Lung (tissue), 12 donors: ENCODE measurements around the gene MUC4. TPM values are rescaled to one million over a fixed set of nuclear protein-coding genes. Genes with fewer than 3 reads are reported as not detected.
"Not testable (repeated sequence)": the region's sequence is repeated elsewhere in the genome, so short reads cannot be mapped to it uniquely, and the experiment has no call there.

ENCODE experiments used
- ATAC-seq: fragments of 200-7000 bp; cut with Tn5 transposase; one replicate; pipeline ENCODE4 v1.9.1; 2020; ENCODE audit warnings: moderate number of reproducible peaks; ENCODE audit not compliant: insufficient read depth, low FRiP score
- DNase-seq, 3 donors: peaks; one replicate each; pipeline ENCODE4 v3.0.0-alpha.2; 2013 to 2017
- H3K27ac ChIP-seq, 2 donors: one replicate each; pipeline ENCODE4 v1.5.1; 2013; ENCODE audit warnings: mild to moderate bottlenecking in 2 of 2, moderate library complexity in 2 of 2, control low read depth in 1 of 2, inconsistent platforms in 1 of 2, low read depth in 1 of 2, low read length in 1 of 2
- H3K27me3 ChIP-seq, 3 donors: one replicate each; pipeline ENCODE4 v1.5.1; 2013; ENCODE audit warnings: low read length in 2 of 3; ENCODE audit not compliant: control insufficient read depth in 3 of 3, insufficient read depth in 3 of 3
- H3K36me3 ChIP-seq, 4 donors: one replicate each; pipeline ENCODE4 v1.5.1; 2013; ENCODE audit warnings: low read length in 4 of 4, mild to moderate bottlenecking in 1 of 4, moderate library complexity in 1 of 4; ENCODE audit not compliant: control insufficient read depth in 4 of 4, insufficient read depth in 4 of 4
- H3K4me1 ChIP-seq, 5 donors: one replicate each; pipeline ENCODE4 v1.5.1; 2013; ENCODE audit warnings: low read length in 5 of 5, mild to moderate bottlenecking in 2 of 5, moderate library complexity in 1 of 5; ENCODE audit not compliant: control insufficient read depth in 5 of 5, insufficient read depth in 5 of 5
- H3K4me3 ChIP-seq: one replicate; pipeline ENCODE4 v1.5.1; 2013; ENCODE audit warnings: mild to moderate bottlenecking, control low read depth, moderate library complexity
- H3K9ac ChIP-seq, 2 donors: one replicate each; pipeline ENCODE4 v1.5.1; 2013; ENCODE audit warnings: low read length in 2 of 2, control low read depth in 1 of 2; ENCODE audit not compliant: insufficient read depth in 1 of 2
- H3K9me3 ChIP-seq, 4 donors: one replicate each; pipeline ENCODE4 v1.5.1; 2013; ENCODE audit warnings: low read length in 3 of 4, mild to moderate bottlenecking in 1 of 4, moderate library complexity in 1 of 4; ENCODE audit not compliant: control insufficient read depth in 4 of 4, insufficient read depth in 3 of 4
- WGBS, 2 donors: extraction: QIAGEN DNeasy Blood & Tissue Kit; methylation state at CpG; one replicate each; pipeline ENCODE4 v1.1.7; 2013; 5-methylcytosine and 5-hydroxymethylcytosine counted together
- polyA plus RNA-seq, 2 donors: library from polyadenylated mRNA; stranded (reverse); fragments of 200-250 nt; gene quantifications; one replicate each; pipeline ENCODE4 v1.2.1, GENCODE V29; 2013
- total RNA-seq, 2 donors: library from RNA; depleted of rRNA in 1 of 2; stranded (reverse); fragments of >200 nt in 1 of 2; gene quantifications; one replicate each; pipeline ENCODE4 v1.2.1, GENCODE V29; 2014 to 2021
- TF ChIP-seq, protein P1 (sequence below): IDR thresholded peaks from 2 replicates; pipeline ENCODE4 v1.5.1; 2012; ENCODE audit warnings: mild to moderate bottlenecking; ENCODE audit errors: control extremely low read depth, extremely low read depth
- donor health status: control.
- donor health status: control.
- donor health status: Bipolar disorder and iron deficiency.
- donor health status: healthy.
- donor health status: DM: yes; HTN: yes; CAD: no.

Gene MUC4
- total and polyA plus RNA-seq, 4 donors = 10.0 to 56.0 (median 21.9) TPM

DNA sequence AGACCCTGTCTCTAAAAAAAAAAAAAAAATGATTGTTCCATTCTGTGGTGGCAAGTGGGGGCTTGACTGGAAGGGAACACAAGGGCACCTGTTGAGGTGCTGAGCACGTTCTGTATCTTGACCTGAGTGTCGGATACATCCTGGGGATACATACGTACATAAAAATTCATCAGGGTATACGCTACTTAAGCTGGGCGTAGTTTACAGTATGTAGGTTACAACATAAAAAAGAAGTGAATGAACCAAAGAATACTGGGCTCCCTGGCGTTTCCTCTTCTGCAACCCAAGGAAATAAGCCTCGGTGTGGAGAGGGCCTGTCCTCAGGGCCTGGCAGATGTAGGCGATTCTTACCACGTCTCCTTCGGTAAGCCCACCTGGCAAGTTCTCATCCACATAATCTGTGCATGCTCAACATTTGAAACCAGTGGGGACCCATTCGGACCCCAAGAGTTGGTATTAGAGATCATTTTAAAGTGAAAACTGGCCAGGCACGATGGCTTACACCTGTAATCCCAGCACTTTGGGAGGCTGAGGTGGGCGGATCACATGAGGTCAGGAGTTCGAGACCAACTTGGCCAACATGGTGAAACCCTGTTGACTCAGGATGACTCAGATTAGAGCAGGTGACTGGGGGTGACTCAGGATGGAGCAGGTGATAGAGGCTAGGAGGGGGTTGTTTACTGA lies 96.0 kb downstream of the MUC4 start:
- H3K4me1 ChIP-seq = no peaks in the 10 kb centered on the region
- DNase-seq (no peak), ATAC-seq (no peak)
- WGBS, 2 donors = 79 to 82% methylated on average over 14 of the region's 14 CpGs
- no peak overlapping the region for H3K9ac ChIP-seq
- no peaks in the 10 kb centered on the region for H3K9me3 ChIP-seq
- no peak overlapping the region for H3K4me3 ChIP-seq
- peaks cover 0 to 15% (median 5%) of the 10 kb centered on the region in 4 donors for H3K36me3 ChIP-seq
- H3K27ac ChIP-seq = no peak overlapping the region
- no peaks in the 10 kb centered on the region for H3K27me3 ChIP-seq
- TF ChIP-seq, protein P1, sequence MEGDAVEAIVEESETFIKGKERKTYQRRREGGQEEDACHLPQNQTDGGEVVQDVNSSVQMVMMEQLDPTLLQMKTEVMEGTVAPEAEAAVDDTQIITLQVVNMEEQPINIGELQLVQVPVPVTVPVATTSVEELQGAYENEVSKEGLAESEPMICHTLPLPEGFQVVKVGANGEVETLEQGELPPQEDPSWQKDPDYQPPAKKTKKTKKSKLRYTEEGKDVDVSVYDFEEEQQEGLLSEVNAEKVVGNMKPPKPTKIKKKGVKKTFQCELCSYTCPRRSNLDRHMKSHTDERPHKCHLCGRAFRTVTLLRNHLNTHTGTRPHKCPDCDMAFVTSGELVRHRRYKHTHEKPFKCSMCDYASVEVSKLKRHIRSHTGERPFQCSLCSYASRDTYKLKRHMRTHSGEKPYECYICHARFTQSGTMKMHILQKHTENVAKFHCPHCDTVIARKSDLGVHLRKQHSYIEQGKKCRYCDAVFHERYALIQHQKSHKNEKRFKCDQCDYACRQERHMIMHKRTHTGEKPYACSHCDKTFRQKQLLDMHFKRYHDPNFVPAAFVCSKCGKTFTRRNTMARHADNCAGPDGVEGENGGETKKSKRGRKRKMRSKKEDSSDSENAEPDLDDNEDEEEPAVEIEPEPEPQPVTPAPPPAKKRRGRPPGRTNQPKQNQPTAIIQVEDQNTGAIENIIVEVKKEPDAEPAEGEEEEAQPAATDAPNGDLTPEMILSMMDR = no peak

DNA sequence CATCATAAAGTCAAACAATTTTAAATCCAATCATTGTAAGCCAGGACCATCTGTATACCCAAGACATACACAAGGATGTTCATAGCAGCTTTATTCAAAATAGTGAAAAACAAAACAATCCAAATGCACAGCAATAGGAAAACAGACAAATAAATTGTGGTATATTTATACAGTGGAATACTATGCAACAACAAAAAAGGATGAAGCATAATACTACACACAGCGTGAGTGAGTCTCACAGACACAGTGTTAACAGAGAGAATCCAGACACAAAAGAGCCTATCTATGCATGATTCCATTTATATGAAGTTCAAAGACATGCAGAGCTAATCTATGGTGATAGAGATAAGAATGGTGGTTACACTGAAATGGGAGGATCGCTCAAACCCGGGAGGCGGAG lies 96.6 kb downstream of the MUC4 start:
- Histone ChIP-seq H3K4me3 (no peak overlapping the region), H3K36me3 (peaks cover 0 to 15% (median 5%) of the 10 kb centered on the region in 4 donors), H3K4me1 (no peaks in the 10 kb centered on the region), H3K9ac (no peak overlapping the region), H3K9me3 (no peaks in the 10 kb centered on the region), H3K27me3 (no peaks in the 10 kb centered on the region), H3K27ac (no peak overlapping the region)
- ATAC-seq (no peak), DNase-seq (no peak)
- 69 to 73% methylated on average over 4 of the region's 4 CpGs for WGBS, 2 donors
- TF ChIP-seq, protein P1 = no peak

DNA sequence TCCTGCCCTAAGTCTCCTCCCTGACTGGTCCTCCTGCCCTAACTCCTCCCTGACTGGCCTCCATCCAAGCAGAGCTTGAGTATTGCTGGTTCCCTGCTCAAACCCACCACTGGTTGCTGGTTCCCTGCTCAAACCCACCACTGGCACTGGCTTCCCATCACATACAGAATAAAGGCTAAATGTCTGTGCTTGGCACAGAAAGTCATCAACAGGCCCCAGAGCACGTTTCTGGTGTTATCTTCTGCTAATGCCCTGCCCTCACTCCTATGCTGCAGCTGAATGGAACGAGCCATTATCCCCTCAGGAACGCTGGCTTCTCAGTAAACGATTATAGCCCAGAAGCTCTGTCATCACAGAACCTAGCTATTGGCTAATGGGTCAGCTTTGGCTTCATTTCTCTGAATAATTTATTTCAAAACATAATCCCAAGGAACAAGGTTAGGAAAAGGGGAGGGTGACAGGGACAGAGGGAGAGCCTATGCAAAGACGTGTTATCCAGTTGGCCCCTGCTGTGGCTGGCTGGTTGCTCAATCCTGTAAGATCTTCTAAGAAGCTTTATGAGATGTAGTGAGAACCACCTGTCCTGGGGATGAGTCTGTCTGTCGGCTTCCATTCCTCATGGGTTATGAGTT lies 97.2 kb downstream of the MUC4 start:
- 92 to 93% methylated on average over 6 of the region's 6 CpGs for WGBS, 2 donors
- ATAC-seq = no peak

DNA sequence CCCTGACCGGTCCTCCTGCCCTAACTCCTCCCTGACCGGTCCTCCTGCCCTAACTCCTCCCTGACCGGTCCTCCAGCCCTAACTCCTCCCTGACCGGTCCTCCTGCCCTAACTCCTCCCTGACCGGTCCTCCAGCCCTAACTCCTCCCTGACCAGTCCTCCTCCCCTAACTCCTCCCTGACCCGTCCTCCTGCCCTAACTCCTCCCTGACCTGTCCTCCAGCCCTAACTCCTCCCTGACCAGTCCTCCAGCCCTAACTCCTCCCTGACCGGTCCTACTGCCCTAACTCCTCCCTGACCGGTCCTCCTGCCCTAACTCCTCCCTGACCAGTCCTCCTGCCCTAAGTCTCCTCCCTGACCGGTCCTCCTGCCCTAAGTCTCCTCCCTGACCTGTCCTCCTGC lies 98.6 kb downstream of the MUC4 start:
- not testable (repeated sequence) for ATAC-seq, H3K27ac ChIP-seq, H3K9ac ChIP-seq, H3K9me3 ChIP-seq, H3K4me3 ChIP-seq, H3K4me1 ChIP-seq, H3K27me3 ChIP-seq, DNase-seq
- H3K36me3 ChIP-seq = peaks cover 0 to 29% (median 7%) of the 10 kb centered on the region in 4 donors
- WGBS, 2 donors = 34 to 35% methylated on average over 8 of the region's 9 CpGs

More for the DNA sequence above, 97.2 kb downstream of the MUC4 start:
- Histone ChIP-seq H3K27ac (no peak overlapping the region), H3K9ac (no peak overlapping the region), H3K36me3 (peaks cover 0 to 19% (median 5%) of the 10 kb centered on the region in 4 donors), H3K9me3 (no peaks in the 10 kb centered on the region), H3K4me3 (no peak overlapping the region), H3K27me3 (no peaks in the 10 kb centered on the region), H3K4me1 (no peaks in the 10 kb centered on the region)
- no peak for DNase-seq
- TF ChIP-seq, protein P1 = no peak

DNA sequence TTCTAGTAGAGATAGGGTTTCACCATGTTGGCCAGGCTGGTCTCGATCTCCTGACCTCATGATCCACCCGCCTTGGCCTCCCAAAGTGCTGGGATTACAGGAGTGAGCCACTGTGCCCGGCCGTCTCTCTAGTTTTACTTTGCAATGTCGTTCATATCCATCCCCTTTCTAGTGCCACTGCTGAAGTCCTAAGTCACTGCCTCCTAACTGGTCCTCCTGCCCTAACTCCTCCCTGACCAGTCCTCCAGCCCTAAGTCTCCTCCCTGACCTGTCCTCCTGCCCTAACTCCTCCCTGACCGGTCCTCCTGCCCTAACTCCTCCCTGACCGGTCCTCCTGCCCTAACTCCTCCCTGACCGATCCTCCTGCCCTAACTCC lies 99.2 kb downstream of the MUC4 start:
- not testable (repeated sequence) for H3K9ac ChIP-seq, H3K27me3 ChIP-seq, H3K4me1 ChIP-seq, DNase-seq, ATAC-seq, H3K9me3 ChIP-seq, H3K27ac ChIP-seq, H3K4me3 ChIP-seq
- H3K36me3 ChIP-seq = peaks cover 0 to 30% (median 7%) of the 10 kb centered on the region in 4 donors
- WGBS, 2 donors = 70 to 73% methylated on average over 8 of the region's 8 CpGs
